Naive thymus-derived CD4-positive, alpha-beta T cell (primary cell): ENCODE measurements around the gene RTL9. TPM values are rescaled to one million over a fixed set of nuclear protein-coding genes. Genes with fewer than 3 reads are reported as not detected.
"Not testable (repeated sequence)": the region's sequence is repeated elsewhere in the genome, so short reads cannot be mapped to it uniquely, and the experiment has no call there.

Experiments
- ATAC-seq: fragments of 150-1000 bp; cut with Tn5 transposase; 2 replicates; pipeline ENCODE4 v1.10.0; 2021; ENCODE audit warnings: mild to moderate bottlenecking, moderate library complexity
- CTCF ChIA-PET: fragments of 350-600 bp; sonication (Branson Sonifier 250); formaldehyde crosslinking; loops from one replicate; lab custom pipeline; 2021; ENCODE audit warnings: antibody characterized with exemption; lab: Charles Lee
- POLR2A ChIA-PET: fragments of 350-600 bp; sonication (Branson Sonifier 250); formaldehyde crosslinking; loops from one replicate; lab custom pipeline; 2021; ENCODE audit warnings: antibody characterized with exemption, inconsistent platforms; lab: Charles Lee
- DNase-seq, 9 donors: peaks; one replicate each; pipeline versions ENCODE4 v3.0.0 to v3.0.0-alpha.2; 2020 to 2022; ENCODE audit warnings: mixed read lengths in 1 of 9
- H3K27ac ChIP-seq: one replicate; pipeline ENCODE4 v1.7.0; 2013; ENCODE audit warnings: mild to moderate bottlenecking, low read depth, low read length, moderate library complexity
- H3K27me3 ChIP-seq, 2 donors: one replicate each; pipeline ENCODE4 v1.7.0; 2013; ENCODE audit warnings: low read length in 2 of 2, mild to moderate bottlenecking in 2 of 2, moderate library complexity in 2 of 2; ENCODE audit not compliant: control insufficient read depth in 2 of 2, insufficient read depth in 2 of 2
- H3K36me3 ChIP-seq, 3 experiments: 1 replicate in 2 of 3; 2 replicates in 1 of 3; pipeline ENCODE4 v1.7.0; 2013; ENCODE audit warnings: low read length in 3 of 3, mild to moderate bottlenecking in 3 of 3, moderate library complexity in 1 of 3; ENCODE audit not compliant: insufficient read depth in 3 of 3, control insufficient read depth in 2 of 3
- H3K4me1 ChIP-seq, 2 donors: one replicate each; pipeline ENCODE4 v1.7.0; 2013; ENCODE audit warnings: low read length in 2 of 2, mild to moderate bottlenecking in 2 of 2, moderate library complexity in 1 of 2; ENCODE audit not compliant: control insufficient read depth in 2 of 2, insufficient read depth in 2 of 2
- H3K4me3 ChIP-seq: 2 replicates; pipeline ENCODE4 v1.7.0; 2013; ENCODE audit warnings: mild to moderate bottlenecking, low read length
- H3K9me3 ChIP-seq, 3 experiments: 1 replicate in 2 of 3; 2 replicates in 1 of 3; pipeline ENCODE4 v1.7.0; 2013; ENCODE audit warnings: low read length in 3 of 3; ENCODE audit not compliant: control insufficient read depth in 2 of 3
- H3K27ac Mint-ChIP-seq, 9 donors: one replicate each; pipeline ENCODE4 v1.8.0; 2020 to 2022; ENCODE audit warnings: mixed read lengths in 9 of 9, mild to moderate bottlenecking in 8 of 9, moderate library complexity in 5 of 9, inconsistent platforms in 2 of 9
- H3K27me3 Mint-ChIP-seq, 5 donors: one replicate each; pipeline ENCODE4 v1.8.0; 2021 to 2022; ENCODE audit warnings: mixed read lengths in 5 of 5, mild to moderate bottlenecking in 1 of 5
- H3K36me3 Mint-ChIP-seq, 5 donors: one replicate each; pipeline ENCODE4 v1.8.0; 2020 to 2022; ENCODE audit warnings: mixed read lengths in 5 of 5, mild to moderate bottlenecking in 3 of 5, inconsistent platforms in 1 of 5
- H3K4me1 Mint-ChIP-seq, 7 donors: one replicate each; pipeline ENCODE4 v1.8.0; 2020 to 2022; ENCODE audit warnings: mixed read lengths in 7 of 7, mild to moderate bottlenecking in 3 of 7, inconsistent platforms in 1 of 7
- H3K4me3 Mint-ChIP-seq, 10 donors: one replicate each; pipeline ENCODE4 v1.8.0; 2020 to 2022; ENCODE audit warnings: mild to moderate bottlenecking in 10 of 10, mixed read lengths in 10 of 10, moderate library complexity in 6 of 10, inconsistent platforms in 2 of 10
- H3K9me3 Mint-ChIP-seq, 11 donors: one replicate each; pipeline ENCODE4 v1.8.0; 2020 to 2022; ENCODE audit warnings: mixed read lengths in 11 of 11, mild to moderate bottlenecking in 4 of 11, inconsistent platforms in 1 of 11, moderate library complexity in 1 of 11
- intact Hi-C, 2 donors: fragments of 100-400 bp; cut with micrococcal nuclease; formaldehyde crosslinking; loops; one replicate each; pipeline ENCODE4 v1.15.1; 2023
- polyA plus RNA-seq, 2 donors: library from polyadenylated mRNA; unstranded; fragments of 300-500 nt; fragmentation: Illumina TruSeq; gene quantifications; one replicate each; pipeline ENCODE4 v1.2.3, GENCODE V29; 2021
- total RNA-seq, 6 experiments: library from RNA in 5 of 6; stranded (reverse) in 5 of 6; gene quantifications; 1 replicate in 5 of 6; 2 replicates in 1 of 6; pipeline ENCODE4 v1.2.3 and lab custom pipeline; 2021 to 2026

Gene RTL9
- total and polyA plus RNA-seq, 7 experiments from 2014 or later, result not detected

DNA sequence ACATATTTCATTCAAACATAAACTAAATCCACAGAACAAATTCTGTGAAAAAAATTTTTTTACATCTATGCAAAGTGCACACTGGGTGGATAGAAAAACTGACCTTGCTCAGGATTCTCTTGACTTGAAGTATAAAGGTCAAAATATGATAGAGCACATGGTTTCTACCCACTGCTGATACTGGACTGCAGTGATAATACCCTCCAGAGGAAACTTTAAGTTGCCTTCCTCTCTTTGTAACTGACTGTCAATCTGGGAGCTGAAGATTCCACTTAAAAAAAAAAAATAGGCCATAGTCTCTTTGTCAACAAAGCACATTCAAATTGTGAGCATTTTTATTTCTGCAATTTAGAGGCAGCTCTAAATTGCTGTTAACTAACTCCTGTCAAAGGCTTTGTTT, 37.6 kb upstream of the RTL9 start:
- Mint-ChIP-seq H3K27ac (no peak overlapping the region), H3K4me3 (no peak overlapping the region), H3K9me3 (peaks cover 0 to 2% (median 0%) of the 10 kb centered on the region in 11 donors), H3K4me1 (peaks cover 0 to 8% (median 4%) of the 10 kb centered on the region in 7 donors), H3K27me3 (peaks cover 0 to 23% (median 0%) of the 10 kb centered on the region in 5 donors), H3K36me3 (no peaks in the 10 kb centered on the region)
- POLR2A ChIA-PET, result no interaction called here
- Histone ChIP-seq H3K27ac (no peak overlapping the region), H3K4me3 (no peak overlapping the region), H3K36me3 (peaks cover 0 to 12% (median 0%) of the 10 kb centered on the region in 3 experiments), H3K9me3 (no peaks in the 10 kb centered on the region), H3K27me3 (no peaks in the 10 kb centered on the region), H3K4me1 (no peaks in the 10 kb centered on the region)
- CTCF ChIA-PET, result interaction anchor here (0.9 kb wide), 1 partner anchor 25 kb away, joined by 3 read pairs; no protein-coding TSS in a partner anchor
- DNase-seq, result no peak
- intact Hi-C loops, result no loop called here
- no peak for ATAC-seq

DNA sequence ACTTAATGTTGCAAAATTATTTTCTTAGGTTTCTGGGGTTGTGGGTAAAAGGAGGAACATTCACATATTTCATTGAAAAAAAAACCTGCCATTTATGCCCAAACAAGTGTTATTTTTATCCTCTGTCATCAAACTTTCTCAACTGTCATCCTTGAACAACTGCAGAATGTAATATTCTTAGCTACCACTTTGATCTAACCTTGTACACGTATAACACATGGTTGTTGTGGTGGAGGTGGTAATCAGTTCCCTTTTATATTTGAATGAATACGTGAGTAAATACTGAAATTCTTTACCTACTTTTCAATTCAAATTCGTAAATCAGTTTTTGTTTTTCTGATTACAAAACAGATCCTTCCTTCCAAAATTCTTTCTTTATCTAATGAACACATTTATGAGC, 37.0 kb upstream of the RTL9 start:
- no peak for ATAC-seq
- no peak overlapping the region for H3K27ac ChIP-seq
- Mint-ChIP-seq H3K36me3 (no peaks in the 10 kb centered on the region), H3K27ac (no peak overlapping the region), H3K4me1 (peaks cover 0 to 4% (median 2%) of the 10 kb centered on the region in 7 donors), H3K4me3 (no peak overlapping the region), H3K9me3 (peaks cover 0 to 2% (median 0%) of the 10 kb centered on the region in 11 donors), H3K27me3 (peaks cover 0 to 23% (median 0%) of the 10 kb centered on the region in 5 donors)
- no peak overlapping the region for H3K4me3 ChIP-seq
- intact Hi-C loops, result no loop called here
- H3K36me3 ChIP-seq, result peaks cover 0 to 12% (median 0%) of the 10 kb centered on the region in 3 experiments
- H3K4me1 ChIP-seq, result no peaks in the 10 kb centered on the region
- POLR2A ChIA-PET, result interaction anchor here (0.9 kb wide), 1 partner anchor 101 kb away, joined by 4 read pairs; no protein-coding TSS in a partner anchor
- no peaks in the 10 kb centered on the region for H3K27me3 ChIP-seq
- CTCF ChIA-PET, result interaction anchor here (0.9 kb wide), 1 partner anchor 26 kb away, joined by 3 read pairs; no protein-coding TSS in a partner anchor
- H3K9me3 ChIP-seq, result no peaks in the 10 kb centered on the region
- DNase-seq, result no peak

DNA sequence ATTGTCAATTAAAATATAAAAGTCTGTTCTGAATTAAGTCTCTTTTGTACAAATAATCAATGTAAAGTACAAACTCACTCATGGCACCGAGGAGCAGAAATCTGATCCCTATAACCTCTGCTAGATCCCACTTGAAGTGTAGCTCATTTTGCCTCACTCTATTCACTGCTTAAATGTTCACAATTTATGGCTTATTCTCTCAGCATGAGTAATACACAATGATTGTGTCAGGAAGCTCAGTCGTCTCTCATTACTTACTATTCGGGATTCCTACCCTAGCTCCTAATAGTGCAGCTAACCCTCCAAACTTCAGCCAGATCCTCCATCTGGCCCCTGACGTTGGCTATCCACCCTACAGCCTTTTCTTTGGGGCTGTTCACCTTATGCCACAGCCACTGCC, 36.0 kb upstream of the RTL9 start:
- ChIA-PET CTCF (no interaction called here), POLR2A (interaction anchor here (0.9 kb wide), 1 partner anchor 102 kb away, joined by 4 read pairs; no protein-coding TSS in a partner anchor)
- Histone ChIP-seq H3K9me3 (no peaks in the 10 kb centered on the region), H3K4me1 (no peaks in the 10 kb centered on the region), H3K4me3 (no peak overlapping the region), H3K36me3 (peaks cover 0 to 6% (median 0%) of the 10 kb centered on the region in 3 experiments), H3K27me3 (no peaks in the 10 kb centered on the region), H3K27ac (no peak overlapping the region)
- intact Hi-C loops, result no loop called here
- no peaks in the 10 kb centered on the region for H3K36me3 Mint-ChIP-seq
- H3K27me3 Mint-ChIP-seq, result peaks cover 0 to 23% (median 0%) of the 10 kb centered on the region in 5 donors
- no peak overlapping the region for H3K4me3 Mint-ChIP-seq
- no peak overlapping the region for H3K27ac Mint-ChIP-seq
- peaks cover 0 to 2% (median 0%) of the 10 kb centered on the region in 11 donors for H3K9me3 Mint-ChIP-seq
- DNase-seq (no peak), ATAC-seq (no peak)
- H3K4me1 Mint-ChIP-seq, result peaks cover 0 to 4% (median 2%) of the 10 kb centered on the region in 7 donors

DNA sequence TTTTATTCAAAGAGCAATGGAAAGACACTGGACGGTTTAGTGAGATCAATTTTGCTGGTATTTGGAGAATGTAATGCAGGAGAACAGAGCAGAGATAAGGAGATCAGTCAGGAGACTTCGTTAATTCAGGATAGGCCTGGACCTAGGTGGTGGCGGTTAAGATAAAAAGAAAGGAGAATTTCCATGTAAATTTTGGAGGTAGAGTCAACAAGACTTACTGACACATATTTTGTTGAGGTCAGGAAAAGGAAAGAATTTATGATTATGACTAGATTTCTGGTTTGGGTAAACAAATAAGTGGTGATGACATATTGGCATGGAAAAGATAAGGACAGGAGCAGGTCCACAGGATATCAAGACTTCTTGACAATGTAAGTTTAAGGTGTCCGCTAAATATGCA, 31.9 kb upstream of the RTL9 start:
- CTCF ChIA-PET, result no interaction called here
- H3K36me3 Mint-ChIP-seq, result no peaks in the 10 kb centered on the region
- H3K27me3 ChIP-seq, result no peaks in the 10 kb centered on the region

DNA sequence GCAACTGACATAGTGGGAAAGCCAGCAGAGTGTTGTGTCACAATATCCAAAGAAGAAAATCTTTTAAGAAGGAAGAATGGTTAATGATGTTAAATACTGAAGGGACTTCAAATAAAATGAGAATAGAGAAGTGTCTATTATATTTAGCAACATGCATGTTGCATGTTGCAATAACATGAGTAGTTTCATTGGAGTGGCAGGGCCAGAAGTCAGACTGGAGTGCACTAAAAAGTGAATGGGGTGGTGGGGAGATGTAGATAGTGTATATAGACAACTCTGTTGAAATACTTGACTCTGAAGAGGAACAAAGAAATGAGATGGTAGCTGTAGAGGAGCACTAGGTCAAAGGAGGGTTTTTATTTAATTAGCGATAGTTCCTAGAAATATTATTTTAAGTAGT, 31.3 kb upstream of the RTL9 start:
- Histone ChIP-seq H3K27me3 (no peaks in the 10 kb centered on the region), H3K27ac (no peak overlapping the region), H3K4me1 (no peaks in the 10 kb centered on the region), H3K36me3 (no peaks in the 10 kb centered on the region), H3K4me3 (no peak overlapping the region), H3K9me3 (no peaks in the 10 kb centered on the region)
- intact Hi-C loops, result no loop called here
- peaks cover 0 to 3% (median 0%) of the 10 kb centered on the region in 11 donors for H3K9me3 Mint-ChIP-seq
- peaks cover 0 to 14% (median 0%) of the 10 kb centered on the region in 5 donors for H3K27me3 Mint-ChIP-seq
- ATAC-seq (peak; percentile 60), DNase-seq (no peak)
- POLR2A ChIA-PET, result interaction anchor here (1.1 kb wide), 1 partner anchor 9 kb away, joined by 3 read pairs; the partner anchor contains the start of gene AMMECR1
- no peak overlapping the region for H3K27ac Mint-ChIP-seq
- no peaks in the 10 kb centered on the region for H3K4me1 Mint-ChIP-seq
- no peaks in the 10 kb centered on the region for H3K36me3 Mint-ChIP-seq
- CTCF ChIA-PET, result interaction anchor here (1.1 kb wide), 1 partner anchor 8 kb away, joined by 3 read pairs; no protein-coding TSS in a partner anchor
- H3K4me3 Mint-ChIP-seq, result no peak overlapping the region

More for the DNA sequence above, 31.9 kb upstream of the RTL9 start:
- Mint-ChIP-seq H3K4me1 (peaks cover 0 to 3% (median 0%) of the 10 kb centered on the region in 7 donors), H3K4me3 (no peak overlapping the region), H3K9me3 (peaks cover 0 to 3% (median 0%) of the 10 kb centered on the region in 11 donors), H3K27ac (no peak overlapping the region), H3K27me3 (peaks cover 0 to 17% (median 0%) of the 10 kb centered on the region in 5 donors)
- ATAC-seq, result no peak
- no peak overlapping the region for H3K27ac ChIP-seq
- H3K36me3 ChIP-seq, result no peaks in the 10 kb centered on the region
- no peaks in the 10 kb centered on the region for H3K4me1 ChIP-seq
- POLR2A ChIA-PET, result no interaction called here
- H3K4me3 ChIP-seq, result no peak overlapping the region
- intact Hi-C loops, result no loop called here
- no peak for DNase-seq
- H3K9me3 ChIP-seq, result no peaks in the 10 kb centered on the region

DNA sequence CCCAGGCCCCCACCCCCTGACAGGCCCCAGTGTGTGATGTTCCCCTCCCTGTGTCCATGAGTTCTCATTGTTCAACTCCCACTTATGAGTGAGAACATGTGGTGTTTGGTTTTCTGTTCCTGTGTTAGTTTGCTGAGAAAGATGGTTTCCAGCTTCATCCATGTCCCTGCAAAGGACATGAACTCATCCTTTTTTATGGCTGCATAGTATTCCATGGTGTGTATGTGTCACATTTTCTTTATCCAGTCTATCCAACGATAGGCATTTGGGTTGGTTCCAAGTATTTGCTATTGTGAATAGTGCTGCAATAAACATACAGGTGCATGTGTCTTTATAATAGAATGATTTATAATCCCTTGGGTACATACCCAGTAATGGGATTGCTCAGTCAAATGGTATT, 30.0 kb upstream of the RTL9 start:
- H3K9me3 Mint-ChIP-seq, H3K9me3 ChIP-seq, H3K4me1 Mint-ChIP-seq, ATAC-seq, DNase-seq, H3K36me3 Mint-ChIP-seq, H3K27ac ChIP-seq, H3K27me3 Mint-ChIP-seq, H3K27ac Mint-ChIP-seq, H3K4me3 Mint-ChIP-seq, intact Hi-C loops, H3K4me1 ChIP-seq, H3K36me3 ChIP-seq, H3K4me3 ChIP-seq, H3K27me3 ChIP-seq: not testable (repeated sequence)
- CTCF ChIA-PET, result interaction anchor here (1.1 kb wide), 1 partner anchor 9 kb away, joined by 3 read pairs; no protein-coding TSS in a partner anchor
- POLR2A ChIA-PET, result interaction anchor here (1.1 kb wide), 1 partner anchor 10 kb away, joined by 3 read pairs; the partner anchor contains the start of gene AMMECR1
